GM13977 (cell line): ENCODE measurements around the gene SMCP.

Experiments used
- DNase-seq: peaks from one replicate; pipeline ENCODE4 v3.0.0; 2012; ENCODE audit warnings: low spot score
- CTCF ChIP-seq: IDR thresholded peaks from 2 replicates; pipeline ENCODE4 v1.5.1; 2012; ENCODE audit warnings: mild to moderate bottlenecking, control low read depth; ENCODE audit not compliant: insufficient read depth; ENCODE audit errors: extremely low read depth, missing control alignments
- in situ Hi-C: fragments of 300-500 bp; cut with MboI; formaldehyde crosslinking; loops from one replicate; pipeline ENCODE4 v1.12.0; 2022; ENCODE audit warnings: low sequenced_read_pairs, low pct_unique_long_range_greater_than_20kb, mixed read lengths, inconsistent platforms; ENCODE audit not compliant: unreplicated experiment

Gene SMCP

DNA sequence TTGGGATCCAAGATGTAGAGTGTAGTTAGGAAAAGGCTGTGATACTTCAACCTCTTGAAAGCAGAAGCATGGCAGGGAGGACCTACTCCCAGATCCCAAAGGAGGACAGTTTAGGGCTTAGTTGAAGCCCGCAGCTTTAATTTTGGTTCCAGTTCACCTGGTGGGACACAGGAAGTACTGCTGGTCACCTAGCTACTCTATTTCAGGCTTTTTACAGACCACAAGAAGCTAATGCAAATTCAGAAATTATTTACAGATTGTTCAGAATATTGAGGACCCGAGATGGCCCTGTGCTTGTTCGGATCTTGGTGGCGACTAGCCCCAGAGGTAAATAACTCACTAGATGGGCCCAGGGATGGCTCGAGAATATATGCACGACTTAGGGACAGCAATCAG, 6.4 kb upstream of the SMCP start:
- TF ChIP-seq CTCF, result no peak
- in situ Hi-C loops, result loop anchor here (10.0 kb wide), 1 partner anchor 53 kb away; no protein-coding TSS in a partner anchor
- DNase-seq, result no peak

- in situ Hi-C loops, result loop anchor here (10.0 kb wide), 1 partner anchor 51 kb away; no protein-coding TSS in a partner anchor
- no peak for TF ChIP-seq CTCF
- no peak for DNase-seq
Observed at GRCh38 chr1:152873495-152873894, 4.6 kb upstream of the SMCP start.

DNA sequence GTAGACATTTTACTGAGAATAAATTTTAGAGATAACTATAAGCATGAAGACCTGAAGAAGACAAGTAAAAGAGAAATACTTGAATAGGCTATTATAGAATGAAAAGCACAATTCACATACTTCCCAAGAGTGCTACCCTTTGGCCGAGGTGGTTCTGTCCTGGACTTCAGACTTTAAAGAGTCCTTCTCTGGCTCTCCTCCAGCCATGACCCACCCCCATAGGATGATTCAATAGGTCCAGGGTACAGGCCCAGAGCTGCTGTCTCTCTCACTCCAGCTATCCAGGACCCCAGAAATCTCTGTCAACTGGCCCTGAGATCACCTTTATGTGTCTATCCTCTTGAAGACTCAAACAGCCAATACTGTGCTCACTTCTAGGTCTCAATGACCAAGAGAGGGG, 1.3 kb upstream of the SMCP start:
- DNase-seq, result no peak
- no peak for TF ChIP-seq CTCF
- in situ Hi-C loops, result loop anchor here (10.0 kb wide), 1 partner anchor 48 kb away; no protein-coding TSS in a partner anchor

DNA sequence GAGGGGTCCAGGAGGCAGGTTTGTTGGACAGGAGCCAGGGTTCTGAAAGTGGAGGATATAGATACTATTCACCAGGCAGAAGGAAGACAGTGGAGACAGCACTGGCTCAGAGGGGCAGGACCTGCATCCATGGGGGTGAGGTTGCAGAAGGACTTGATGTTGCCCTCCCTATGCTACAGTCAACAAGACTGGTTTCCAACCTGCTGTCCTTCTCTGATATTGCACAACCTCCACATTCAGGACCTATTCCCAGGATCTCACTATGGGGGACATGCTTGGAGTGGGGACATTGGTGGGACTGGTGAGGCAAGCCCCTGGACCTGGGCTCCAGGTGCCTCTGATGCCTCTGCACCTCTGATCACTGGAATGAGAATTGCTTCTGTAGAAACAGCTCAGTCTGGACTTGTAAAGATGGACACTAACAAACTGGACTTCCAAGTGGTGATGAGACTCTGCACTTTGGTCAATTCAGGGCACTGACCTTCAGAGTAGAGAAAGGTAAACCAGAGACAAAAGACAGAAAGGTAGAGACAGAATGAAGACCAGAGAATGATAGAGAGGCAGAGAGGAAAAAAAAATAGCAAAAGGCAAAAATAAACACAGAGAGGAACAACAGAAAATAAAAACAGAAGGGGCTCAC, 1.6 kb downstream of the SMCP start:
- in situ Hi-C loops, result loop anchor here (10.0 kb wide), 1 partner anchor 45 kb away; no protein-coding TSS in a partner anchor
- DNase-seq, result no peak
- TF ChIP-seq CTCF, result no peak

GRCh38 chr1:152880316-152880715, 2.2 kb downstream of the SMCP start:
- in situ Hi-C loops, result no loop called here
- no peak for TF ChIP-seq CTCF
- DNase-seq, result no peak

DNA sequence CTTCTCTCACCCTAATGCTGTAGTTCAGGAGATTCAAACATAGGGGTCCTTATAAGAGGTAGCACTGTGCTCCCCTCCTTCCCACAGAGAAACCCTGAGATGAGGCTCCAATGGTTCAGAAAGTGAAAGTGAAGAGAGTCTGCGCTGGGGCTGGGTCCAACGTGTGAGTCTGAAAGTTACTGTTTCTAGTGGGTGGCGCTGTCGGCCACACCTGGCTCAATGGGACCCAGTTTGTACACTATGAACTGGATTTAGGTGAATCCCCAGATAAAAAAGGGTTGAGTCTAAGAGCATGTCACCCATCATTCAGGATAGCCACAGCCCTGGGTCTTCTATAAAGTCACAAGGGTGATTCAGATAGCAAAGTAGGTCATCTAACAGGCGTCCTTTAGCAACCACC, 2.8 kb downstream of the SMCP start:
- peak; percentile 27 for DNase-seq
- peak; percentile 32 for TF ChIP-seq CTCF
- in situ Hi-C loops, result no loop called here
